GM18502 (cell line): ENCODE data around the gene MCAT.
"Not testable (repeated sequence)": the region's sequence is repeated elsewhere in the genome, so short reads cannot be mapped to it uniquely, and the experiment has no call there.

ENCODE experiments used
- ATAC-seq: cut with Tn5 transposase; IDR thresholded peaks from one replicate; pipeline ENCODE4 v1.9.1; 2021; ENCODE audit warnings: mild to moderate bottlenecking; ENCODE audit not compliant: unreplicated experiment, poor library complexity

Gene MCAT

GRCh38 chr22:43155789-43156188 is 12.6 kb upstream of the MCAT start:
- no peak for ATAC-seq

GRCh38 chr22:43154887-43155536 is 11.8 kb upstream of the MCAT start:
- ATAC-seq = no peak

- ATAC-seq = no peak
Measured at GRCh38 chr22:43153899-43154298, 10.7 kb upstream of the MCAT start.

- ATAC-seq = no peak
Measured at GRCh38 chr22:43152357-43153071, 9.3 kb upstream of the MCAT start.

GRCh38 chr22:43152003-43152356 is 8.8 kb upstream of the MCAT start:
- no peak for ATAC-seq

- ATAC-seq = no peak
Measured at GRCh38 chr22:43151251-43152002, 8.2 kb upstream of the MCAT start, which contains the start of gene TSPO. Gene TSPO, plus strand, starts transcription at chr22:43151559. Its CDS starts 7,680 bp downstream, at chr22:43159239.

- no peak for ATAC-seq
Measured at GRCh38 chr22:43150731-43151206, 7.6 kb upstream of the MCAT start.

GRCh38 chr22:43148581-43148980 is 5.4 kb upstream of the MCAT start:
- no peak for ATAC-seq

- no peak for ATAC-seq
Measured at GRCh38 chr22:43147821-43148220, 4.6 kb upstream of the MCAT start.

GRCh38 chr22:43146332-43146731 is 3.1 kb upstream of the MCAT start:
- ATAC-seq = not testable (repeated sequence)

GRCh38 chr22:43145371-43145770 is 2.2 kb upstream of the MCAT start:
- not testable (repeated sequence) for ATAC-seq

- no peak for ATAC-seq
Measured at GRCh38 chr22:43144949-43145348, 1.8 kb upstream of the MCAT start.

- no peak for ATAC-seq
Measured at GRCh38 chr22:43136801-43137200, 6.4 kb downstream of the MCAT start.

GRCh38 chr22:43136255-43136654 is 6.9 kb downstream of the MCAT start:
- ATAC-seq = no peak

GRCh38 chr22:43135565-43135964 is 7.6 kb downstream of the MCAT start:
- no peak for ATAC-seq

GRCh38 chr22:43134553-43134952 is 8.6 kb downstream of the MCAT start:
- ATAC-seq = no peak

- ATAC-seq = no peak
Measured at GRCh38 chr22:43133401-43133800, 9.8 kb downstream of the MCAT start.

- no peak for ATAC-seq
Measured at GRCh38 chr22:43131773-43132501, 11.3 kb downstream of the MCAT start.

GRCh38 chr22:43129426-43130425 is 13.5 kb downstream of the MCAT start:
- ATAC-seq = no peak
